Thyroid gland (tissue), 4 donors: ENCODE results near the gene TLR8.

ENCODE experiments used
- POLR2A ChIP-seq, 2 donors: fragments of 450-650 bp; IDR thresholded peaks; one replicate each; pipeline ENCODE4 v1.6.1; 2017; ENCODE audit warnings: antibody characterized with exemption in 2 of 2, mild to moderate bottlenecking in 2 of 2, moderate library complexity in 1 of 2
- TF ChIP-seq, protein P1 (sequence below), 6 experiments: fragments of 200-600 bp in 3 of 6; fragments of 450-650 bp in 3 of 6; sonication (generic) in 3 of 6; IDR thresholded peaks; one replicate each; pipeline ENCODE4 v1.5.1; 2016 to 2019; ENCODE audit warnings: antibody characterized with exemption in 6 of 6, mild to moderate bottlenecking in 2 of 6, inconsistent platforms in 1 of 6, moderate library complexity in 1 of 6

GRCh38 chrX:12956704-12957534 is 50.5 kb downstream of the TLR8 start:
- no peak for TF ChIP-seq POLR2A (IDR thresholded peaks at IDR 0.05)
- TF ChIP-seq, protein P1, sequence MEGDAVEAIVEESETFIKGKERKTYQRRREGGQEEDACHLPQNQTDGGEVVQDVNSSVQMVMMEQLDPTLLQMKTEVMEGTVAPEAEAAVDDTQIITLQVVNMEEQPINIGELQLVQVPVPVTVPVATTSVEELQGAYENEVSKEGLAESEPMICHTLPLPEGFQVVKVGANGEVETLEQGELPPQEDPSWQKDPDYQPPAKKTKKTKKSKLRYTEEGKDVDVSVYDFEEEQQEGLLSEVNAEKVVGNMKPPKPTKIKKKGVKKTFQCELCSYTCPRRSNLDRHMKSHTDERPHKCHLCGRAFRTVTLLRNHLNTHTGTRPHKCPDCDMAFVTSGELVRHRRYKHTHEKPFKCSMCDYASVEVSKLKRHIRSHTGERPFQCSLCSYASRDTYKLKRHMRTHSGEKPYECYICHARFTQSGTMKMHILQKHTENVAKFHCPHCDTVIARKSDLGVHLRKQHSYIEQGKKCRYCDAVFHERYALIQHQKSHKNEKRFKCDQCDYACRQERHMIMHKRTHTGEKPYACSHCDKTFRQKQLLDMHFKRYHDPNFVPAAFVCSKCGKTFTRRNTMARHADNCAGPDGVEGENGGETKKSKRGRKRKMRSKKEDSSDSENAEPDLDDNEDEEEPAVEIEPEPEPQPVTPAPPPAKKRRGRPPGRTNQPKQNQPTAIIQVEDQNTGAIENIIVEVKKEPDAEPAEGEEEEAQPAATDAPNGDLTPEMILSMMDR (IDR thresholded peaks at IDR 0.05), result no peak
